CD4-positive, alpha-beta memory T cell (primary cell): Measurements from ENCODE around the gene OR52I1. TPM values are rescaled to one million over a fixed set of nuclear protein-coding genes. Genes with fewer than 3 reads are reported as not detected.

Experiments
- CTCF ChIA-PET: fragments of 350-600 bp; sonication (Branson Sonifier 250); formaldehyde crosslinking; loops from one replicate; lab custom pipeline; 2021; ENCODE audit warnings: inconsistent platforms; ENCODE audit not compliant: partially characterized antibody; lab: Charles Lee
- POLR2A ChIA-PET: fragments of 350-600 bp; sonication (Branson Sonifier 250); formaldehyde crosslinking; loops from one replicate; lab custom pipeline; 2021; ENCODE audit not compliant: partially characterized antibody; lab: Charles Lee
- DNase-seq, 5 donors: peaks; one replicate each; pipeline versions ENCODE4 v3.0.0 to v3.0.0-alpha.2; 2020 to 2022; ENCODE audit warnings: mixed read lengths in 1 of 5
- H3K27ac ChIP-seq: one replicate; pipeline ENCODE4 v1.7.0; 2013; ENCODE audit warnings: low read depth, low read length
- H3K27me3 ChIP-seq: 2 replicates; pipeline ENCODE4 v1.7.0; 2013; ENCODE audit warnings: mild to moderate bottlenecking, low read length, moderate library complexity; ENCODE audit not compliant: insufficient read depth
- H3K36me3 ChIP-seq: 2 replicates; pipeline ENCODE4 v1.7.0; 2013; ENCODE audit warnings: mild to moderate bottlenecking, low read length, moderate library complexity; ENCODE audit not compliant: insufficient read depth
- H3K4me1 ChIP-seq: 2 replicates; pipeline ENCODE4 v1.7.0; 2013; ENCODE audit warnings: mild to moderate bottlenecking, low read length, moderate library complexity; ENCODE audit not compliant: insufficient read depth
- H3K4me3 ChIP-seq, 2 donors: one replicate each; pipeline ENCODE4 v1.7.0; 2013; ENCODE audit warnings: low read length in 2 of 2, mild to moderate bottlenecking in 1 of 2
- H3K9me3 ChIP-seq, 2 donors: one replicate each; pipeline ENCODE4 v1.7.0; 2013; ENCODE audit warnings: low read length in 2 of 2, control low read depth in 1 of 2; ENCODE audit not compliant: control insufficient read depth in 1 of 2
- H3K27ac Mint-ChIP-seq, 7 donors: one replicate each; pipeline ENCODE4 v1.8.0; 2020 to 2021; ENCODE audit warnings: mixed read lengths in 7 of 7, mild to moderate bottlenecking in 6 of 7, inconsistent platforms in 3 of 7, moderate library complexity in 3 of 7
- H3K27me3 Mint-ChIP-seq, 2 donors: one replicate each; pipeline ENCODE4 v1.8.0; 2020 to 2021; ENCODE audit warnings: mixed read lengths in 2 of 2
- H3K36me3 Mint-ChIP-seq, 2 donors: one replicate each; pipeline ENCODE4 v1.8.0; 2020 to 2021; ENCODE audit warnings: mixed read lengths in 2 of 2, inconsistent platforms in 1 of 2, mild to moderate bottlenecking in 1 of 2
- H3K4me1 Mint-ChIP-seq, 4 donors: one replicate each; pipeline ENCODE4 v1.8.0; 2020 to 2021; ENCODE audit warnings: mixed read lengths in 4 of 4, mild to moderate bottlenecking in 1 of 4
- H3K4me3 Mint-ChIP-seq, 8 donors: one replicate each; pipeline ENCODE4 v1.8.0; 2020 to 2021; ENCODE audit warnings: mixed read lengths in 8 of 8, mild to moderate bottlenecking in 7 of 8, moderate library complexity in 6 of 8, inconsistent platforms in 3 of 8
- H3K9me3 Mint-ChIP-seq, 8 donors: one replicate each; pipeline ENCODE4 v1.8.0; 2020 to 2021; ENCODE audit warnings: mixed read lengths in 8 of 8, mild to moderate bottlenecking in 5 of 8, inconsistent platforms in 3 of 8, moderate library complexity in 1 of 8
- intact Hi-C: fragments of 100-400 bp; cut with micrococcal nuclease; formaldehyde crosslinking; loops from one replicate; pipeline ENCODE4 v1.15.1; 2023
- polyA plus RNA-seq, 2 donors: library from polyadenylated mRNA; unstranded; fragments of 300-500 nt; fragmentation: Illumina TruSeq; gene quantifications; one replicate each; pipeline ENCODE4 v1.2.3, GENCODE V29; 2021
- total RNA-seq, 2 experiments: library from RNA; stranded (reverse); gene quantifications; one replicate each; pipeline ENCODE4 v1.2.3, GENCODE V29; 2021

Gene OR52I1
- total and polyA plus RNA-seq, 4 experiments from 2014 or later = 0.23 TPM; not detected in 3

DNA sequence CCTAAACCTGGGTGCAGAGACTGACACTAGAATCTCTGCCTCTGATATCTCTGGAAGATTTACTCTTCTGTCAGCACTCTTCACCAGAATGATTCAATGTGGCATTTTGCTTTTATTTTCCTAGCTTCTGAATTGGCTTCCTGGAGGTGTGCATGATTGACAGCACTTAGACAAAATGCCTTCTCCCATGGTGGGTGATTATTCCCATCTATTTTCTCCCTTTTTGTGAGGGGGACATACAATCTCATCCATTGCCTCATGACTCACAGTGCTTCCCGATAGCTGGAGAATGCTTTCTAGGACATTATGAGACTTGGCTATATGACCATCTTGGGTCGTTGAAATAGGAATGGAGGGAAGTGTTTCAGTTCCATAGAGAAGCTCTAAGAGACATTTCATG lies 18.1 kb downstream of the OR52I1 start:
- no peak for DNase-seq
- Mint-ChIP-seq H3K4me3 (no peak overlapping the region), H3K9me3 (peaks cover 0 to 1% (median 0%) of the 10 kb centered on the region in 8 donors), H3K27me3 (peaks cover 3 to 10% of the 10 kb centered on the region in 2 donors), H3K27ac (no peak overlapping the region), H3K36me3 (peaks cover 0 to 9% of the 10 kb centered on the region in 2 donors), H3K4me1 (peaks cover 23 to 38% (median 31%) of the 10 kb centered on the region in 4 donors)
- Histone ChIP-seq H3K36me3 (no peaks in the 10 kb centered on the region), H3K4me3 (no peak overlapping the region), H3K27me3 (no peaks in the 10 kb centered on the region), H3K9me3 (no peaks in the 10 kb centered on the region), H3K27ac (no peak overlapping the region), H3K4me1 (peaks cover 27% of the 10 kb centered on the region)
- intact Hi-C loops = no loop called here
- POLR2A ChIA-PET = no interaction called here
- CTCF ChIA-PET = interaction anchor here (1.6 to 2.7 kb wide), 2 partner anchors 14 to 25 kb away, joined by 8 to 9 read pairs; partner anchors contain the start of gene OR51D1

DNA sequence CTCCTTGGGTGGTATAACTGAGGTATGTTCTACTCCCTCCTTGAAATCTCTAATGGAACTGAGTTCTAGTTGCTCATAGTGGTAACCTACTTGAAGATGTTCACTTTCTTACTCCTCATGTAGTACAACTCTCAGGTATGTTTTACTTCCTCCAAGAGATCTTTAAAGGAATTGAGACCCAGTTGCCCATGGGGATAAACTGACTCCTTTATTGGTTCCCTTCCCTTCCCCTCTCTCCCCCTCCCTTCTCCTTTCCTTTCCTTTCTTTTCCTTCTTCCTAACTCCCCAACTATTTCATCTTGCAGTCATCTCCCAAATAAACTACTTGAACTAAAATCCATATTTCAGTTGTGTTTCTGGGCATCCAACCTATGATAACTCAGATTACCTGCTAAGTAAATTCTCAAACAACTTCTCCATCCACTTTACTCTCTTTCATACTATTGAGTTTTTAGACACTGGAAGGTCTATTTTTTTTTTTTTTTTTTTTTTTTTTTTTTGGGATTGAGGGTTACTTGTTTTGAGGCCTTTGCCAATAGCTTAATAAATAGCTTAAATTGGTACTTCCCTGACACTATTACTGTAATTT lies 22.1 kb downstream of the OR52I1 start:
- Histone ChIP-seq H3K4me1 (peaks cover under 1% of the 10 kb centered on the region), H3K27me3 (no peaks in the 10 kb centered on the region), H3K27ac (no peak overlapping the region), H3K4me3 (no peak overlapping the region), H3K9me3 (no peaks in the 10 kb centered on the region), H3K36me3 (no peaks in the 10 kb centered on the region)
- DNase-seq = no peak
- CTCF ChIA-PET = interaction anchor here (1.2 kb wide), 1 partner anchor 22 kb away, joined by 3 read pairs; no protein-coding TSS in a partner anchor
- Mint-ChIP-seq H3K4me1 (no peaks in the 10 kb centered on the region), H3K4me3 (no peak overlapping the region), H3K27ac (no peak overlapping the region), H3K27me3 (peaks cover 14 to 21% of the 10 kb centered on the region in 2 donors), H3K36me3 (no peaks in the 10 kb centered on the region), H3K9me3 (no peaks in the 10 kb centered on the region)
- intact Hi-C loops = no loop called here
- POLR2A ChIA-PET = no interaction called here

DNA sequence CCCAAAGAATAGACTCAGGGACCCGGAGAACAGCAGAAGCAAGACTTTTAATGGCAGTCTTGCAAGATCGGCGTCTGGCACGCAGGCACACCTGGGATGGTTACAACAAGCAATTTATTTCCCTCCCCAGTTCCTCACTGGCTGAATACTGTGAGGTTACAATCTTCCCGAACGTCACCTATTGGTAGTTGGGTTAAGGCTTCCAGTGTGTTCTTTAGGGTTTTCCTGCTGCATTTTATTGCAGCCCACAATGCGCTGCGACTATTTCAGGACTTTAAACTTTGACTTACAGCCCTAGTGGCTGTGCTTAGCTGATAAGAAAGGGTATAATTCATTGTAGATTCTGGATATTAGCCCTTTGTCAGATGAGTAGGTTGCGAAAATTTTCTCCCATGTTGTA lies 25.7 kb downstream of the OR52I1 start:
- Histone ChIP-seq H3K27me3 (no peaks in the 10 kb centered on the region), H3K27ac (no peak overlapping the region), H3K4me1 (no peaks in the 10 kb centered on the region), H3K9me3 (no peaks in the 10 kb centered on the region), H3K36me3 (no peaks in the 10 kb centered on the region), H3K4me3 (no peak overlapping the region)
- no peak for DNase-seq
- ChIA-PET CTCF (interaction anchor here (1.1 kb wide), 1 partner anchor 17 kb away, joined by 5 read pairs; no protein-coding TSS in a partner anchor), POLR2A (no interaction called here)
- intact Hi-C loops = no loop called here
- Mint-ChIP-seq H3K9me3 (peaks cover 0 to 3% (median under 1%) of the 10 kb centered on the region in 8 donors), H3K27me3 (peaks cover 18 to 21% of the 10 kb centered on the region in 2 donors), H3K36me3 (no peaks in the 10 kb centered on the region), H3K4me1 (no peaks in the 10 kb centered on the region), H3K27ac (no peak overlapping the region), H3K4me3 (no peak overlapping the region)

DNA sequence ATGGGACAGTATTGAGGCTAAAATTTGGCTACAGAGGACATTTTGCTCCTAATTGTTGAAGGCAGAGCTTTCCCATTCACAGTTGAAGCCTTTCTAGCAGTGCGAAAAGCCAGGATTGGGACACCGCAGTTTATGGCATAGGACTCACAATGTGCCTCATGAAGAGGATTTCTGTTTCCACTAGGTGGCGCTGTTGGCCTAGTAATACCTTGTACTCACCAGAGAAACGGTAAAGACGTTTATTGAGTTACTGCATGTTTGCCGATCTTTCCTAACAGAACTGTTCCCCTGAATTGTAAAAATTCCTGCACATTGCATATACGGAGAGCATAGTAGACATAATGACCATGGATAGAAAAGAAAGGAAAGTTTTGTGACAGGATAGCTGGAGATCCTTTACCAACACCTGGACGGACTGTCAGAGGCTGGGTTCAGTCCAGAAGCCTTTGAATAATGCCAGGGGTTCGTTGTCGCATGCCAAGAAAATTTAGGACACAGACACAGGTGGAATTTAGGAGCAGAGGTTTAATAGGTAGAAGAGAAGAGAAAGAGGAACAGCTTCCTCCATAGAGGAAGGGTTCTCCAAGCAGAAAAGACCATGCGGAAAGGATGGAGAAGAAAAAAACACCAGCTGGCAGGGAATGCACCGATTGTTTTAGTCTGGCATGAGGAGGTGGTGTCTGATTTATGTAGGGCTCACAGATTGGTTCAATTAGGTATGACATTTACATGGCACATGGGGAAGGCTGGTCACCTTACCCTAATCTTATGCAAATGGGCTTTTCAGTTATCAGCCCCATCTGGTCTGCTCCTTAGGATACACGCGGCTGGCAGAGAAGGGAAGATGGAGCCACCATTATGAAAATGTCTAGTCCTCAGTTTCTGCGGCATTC lies 32.6 kb downstream of the OR52I1 start:
- H3K4me1 Mint-ChIP-seq = no peaks in the 10 kb centered on the region
- DNase-seq = peak in 4 of 5 donors; percentile 8 to 45 (median 22)
- H3K4me1 ChIP-seq = no peaks in the 10 kb centered on the region
- POLR2A ChIA-PET = no interaction called here
- H3K9me3 Mint-ChIP-seq = peaks cover 10 to 33% (median 20%) of the 10 kb centered on the region in 8 donors
- no peak overlapping the region for H3K4me3 ChIP-seq
- no peaks in the 10 kb centered on the region for H3K27me3 ChIP-seq
- H3K4me3 Mint-ChIP-seq = no peak overlapping the region
- peaks cover 32 to 35% of the 10 kb centered on the region in 2 donors for H3K27me3 Mint-ChIP-seq
- peaks cover 0 to 6% of the 10 kb centered on the region in 2 donors for H3K9me3 ChIP-seq
- no peaks in the 10 kb centered on the region for H3K36me3 ChIP-seq
- no peak overlapping the region for H3K27ac Mint-ChIP-seq
- CTCF ChIA-PET = interaction anchor here (1.6 to 4.1 kb wide), 3 partner anchors 10 to 20 kb away, joined by 3 to 34 read pairs (median 8); partner anchors contain the start of gene OR51D1
- intact Hi-C loops = no loop called here
- peaks cover 5 to 11% of the 10 kb centered on the region in 2 donors for H3K36me3 Mint-ChIP-seq
- no peak overlapping the region for H3K27ac ChIP-seq

- H3K4me1 Mint-ChIP-seq = no peaks in the 10 kb centered on the region
- no peak overlapping the region for H3K27ac Mint-ChIP-seq
- no peaks in the 10 kb centered on the region for H3K27me3 ChIP-seq
- H3K36me3 ChIP-seq = no peaks in the 10 kb centered on the region
- H3K9me3 Mint-ChIP-seq = peaks cover 0 to 8% (median 2%) of the 10 kb centered on the region in 8 donors
- no peak overlapping the region for H3K4me3 Mint-ChIP-seq
- no peak overlapping the region for H3K4me3 ChIP-seq
- H3K27me3 Mint-ChIP-seq = peaks cover 6 to 7% of the 10 kb centered on the region in 2 donors
- H3K27ac ChIP-seq = no peak overlapping the region
- no peak for DNase-seq
- intact Hi-C loops = loop anchor here (2.0 kb wide), 2 partner anchors 449 to 1255 kb away; no protein-coding TSS in a partner anchor
- ChIA-PET CTCF (interaction anchor here (0.9 to 2.8 kb wide), 20 partner anchors 8 to 1255 kb away, joined by 3 to 34 read pairs (median 6); partner anchors contain the start of gene OR52N2), POLR2A (no interaction called here)
- H3K36me3 Mint-ChIP-seq = no peaks in the 10 kb centered on the region
- H3K9me3 ChIP-seq = no peaks in the 10 kb centered on the region
- no peaks in the 10 kb centered on the region for H3K4me1 ChIP-seq
Measured at GRCh38 chr11:4636136-4636535, 42.3 kb downstream of the OR52I1 start.

GRCh38 chr11:4636962-4637661 lies 43.3 kb downstream of the OR52I1 start, which contains the start of gene OR51D1:
OR51D1 (plus strand) TSS chr11:4637477; CDS start chr11:4639791, 2,314 bp downstream.
- peaks cover 6 to 9% of the 10 kb centered on the region in 2 donors for H3K27me3 Mint-ChIP-seq
- no peaks in the 10 kb centered on the region for H3K4me1 Mint-ChIP-seq
- Histone ChIP-seq H3K4me1 (no peaks in the 10 kb centered on the region), H3K36me3 (no peaks in the 10 kb centered on the region), H3K27ac (no peak within 1 kb of the TSS), H3K27me3 (no peaks in the 10 kb centered on the region), H3K9me3 (no peaks in the 10 kb centered on the region), H3K4me3 (no peak within 1 kb of the TSS)
- CTCF ChIA-PET = interaction anchor here (0.7 to 2.8 kb wide), 28 partner anchors 9 to 1718 kb away, joined by 3 to 34 read pairs (median 4); partner anchors contain the start of gene OR52N2
- peak; percentile 47 to 63 (median 59) for DNase-seq
- POLR2A ChIA-PET = no interaction called here
- no peak within 1 kb of the TSS for H3K4me3 Mint-ChIP-seq
- intact Hi-C loops = loop anchor here (1.0 to 2.0 kb wide), 3 partner anchors 450 to 1254 kb away; partner anchors contain the start of gene OR52N2
- no peaks in the 10 kb centered on the region for H3K9me3 Mint-ChIP-seq
- H3K27ac Mint-ChIP-seq = no peak within 1 kb of the TSS
- H3K36me3 Mint-ChIP-seq = no peaks in the 10 kb centered on the region
